HT1080 (cell line): ENCODE measurements around the gene EFNB2. TPM values are rescaled to one million over a fixed set of nuclear protein-coding genes. Genes with fewer than 3 reads are reported as not detected.

Experiments used
- DNase-seq: peaks from one replicate; pipeline ENCODE4 v3.0.0-alpha.2; 2015; ENCODE audit warnings: low read depth
- total RNA-seq: library from RNA; depleted of rRNA; stranded (reverse); fragments of >200 nt; shearing (Covaris generic); gene quantifications from 2 replicates; pipeline ENCODE4 v1.2.3, GENCODE V29; 2014

The EFNB2 gene
- total RNA-seq, 1 experiment from 2014 or later: 22.4 TPM

DNA sequence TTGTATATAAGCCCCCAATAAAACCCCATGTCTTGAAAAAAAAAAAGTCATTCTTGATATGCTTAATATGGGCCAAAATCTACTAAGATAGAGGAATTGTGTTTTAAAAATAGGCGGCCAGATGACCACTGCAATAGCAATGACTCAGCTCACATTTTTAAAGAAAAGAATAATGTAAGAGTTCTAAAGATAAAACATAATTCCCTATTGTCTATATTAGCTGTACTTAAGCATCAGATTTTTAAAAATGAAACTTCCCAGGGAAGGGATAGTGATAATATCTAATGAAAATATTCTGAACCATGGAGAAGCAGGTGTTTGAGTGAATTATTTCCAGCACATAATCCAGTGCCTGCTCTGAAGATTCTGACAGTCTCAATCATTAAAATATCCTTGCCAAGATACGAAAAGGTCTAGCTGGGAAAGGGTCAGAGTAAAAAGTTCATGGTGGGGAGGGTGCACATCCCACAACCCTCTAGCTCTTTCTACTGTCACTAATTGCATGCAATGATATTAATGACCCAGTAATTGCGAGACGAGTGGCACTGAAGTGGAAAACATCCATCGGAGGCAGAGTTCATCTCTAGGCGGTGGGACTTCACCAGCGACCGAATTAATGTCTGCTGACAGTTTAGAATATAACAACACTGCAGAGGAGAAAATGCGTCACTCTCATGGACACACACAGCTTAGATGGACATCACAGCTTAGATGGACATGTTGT lies 31.6 kb downstream of the EFNB2 start:
- no peak for DNase-seq

GRCh38 chr13:106503272-106503671 lies 32.2 kb downstream of the EFNB2 start:
- no peak for DNase-seq

GRCh38 chr13:106500445-106500844 lies 35.0 kb downstream of the EFNB2 start:
- no peak for DNase-seq

DNA sequence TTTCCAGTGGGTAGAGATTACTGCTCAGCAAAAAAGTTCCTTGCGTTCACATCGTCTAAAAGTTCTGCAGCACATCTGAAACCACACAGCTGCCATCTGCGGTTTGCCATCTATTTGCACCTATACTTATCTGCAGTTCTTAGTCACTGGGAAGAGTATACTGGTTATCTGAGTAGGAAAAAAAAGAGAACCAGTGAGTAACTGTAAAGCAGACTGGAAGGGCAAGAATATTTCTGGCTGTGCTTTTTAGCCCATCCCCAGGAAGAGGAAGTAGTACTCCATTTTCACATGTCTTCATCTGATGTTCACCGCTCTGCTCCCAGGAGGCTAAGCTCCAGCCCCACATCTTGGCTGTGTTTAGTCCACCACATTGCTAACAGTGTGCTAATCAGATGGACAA lies 35.6 kb downstream of the EFNB2 start:
- peak; percentile 55 for DNase-seq

GRCh38 chr13:106499113-106499512 lies 36.3 kb downstream of the EFNB2 start:
- no peak for DNase-seq

DNA sequence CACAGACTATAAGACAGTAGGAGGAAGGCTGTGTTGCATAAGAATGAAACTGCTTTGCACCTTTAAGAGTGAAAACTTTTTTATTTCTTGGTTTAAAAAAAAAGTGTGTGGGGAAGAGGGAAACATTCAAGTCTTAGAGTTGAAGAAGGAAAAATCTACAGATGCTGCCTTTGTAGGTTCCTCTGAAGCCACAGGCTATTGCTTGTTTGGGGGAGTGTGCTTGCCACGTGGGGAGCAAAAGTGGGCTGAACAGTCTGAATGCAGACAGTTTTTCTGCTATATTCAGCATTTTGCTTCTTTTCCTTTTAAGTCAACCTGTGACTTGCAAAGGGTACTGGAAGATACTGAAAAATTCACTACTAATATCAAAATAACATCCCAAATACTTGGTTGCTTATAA lies 36.9 kb downstream of the EFNB2 start:
- no peak for DNase-seq

- DNase-seq: no peak
These were observed 37.3 kb downstream of the EFNB2 start for GRCh38 chr13:106498158-106498557.

- DNase-seq: no peak
These were observed 38.4 kb downstream of the EFNB2 start for GRCh38 chr13:106497079-106497478.

GRCh38 chr13:106496072-106496997 lies 39.1 kb downstream of the EFNB2 start:
- DNase-seq: no peak

GRCh38 chr13:106494936-106495335 lies 40.5 kb downstream of the EFNB2 start:
- no peak for DNase-seq

DNA sequence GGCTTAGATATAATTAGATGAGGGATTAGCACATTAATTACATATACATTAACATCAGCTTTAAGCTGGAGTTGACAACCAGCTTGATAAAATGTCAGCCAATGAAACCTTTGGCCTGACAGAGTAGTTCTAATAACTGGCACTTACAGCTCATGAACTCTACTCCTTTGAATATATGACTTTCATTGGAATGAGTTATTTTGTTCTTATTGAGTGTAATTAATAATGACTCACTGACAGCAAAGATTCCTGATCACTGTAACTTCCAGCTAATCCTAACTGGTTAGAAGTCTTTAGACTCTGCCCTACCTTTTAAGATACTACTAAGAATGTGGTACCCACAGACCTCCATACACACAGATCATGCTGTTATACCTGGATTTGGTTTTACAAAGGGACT lies 41.0 kb downstream of the EFNB2 start:
- no peak for DNase-seq

DNA sequence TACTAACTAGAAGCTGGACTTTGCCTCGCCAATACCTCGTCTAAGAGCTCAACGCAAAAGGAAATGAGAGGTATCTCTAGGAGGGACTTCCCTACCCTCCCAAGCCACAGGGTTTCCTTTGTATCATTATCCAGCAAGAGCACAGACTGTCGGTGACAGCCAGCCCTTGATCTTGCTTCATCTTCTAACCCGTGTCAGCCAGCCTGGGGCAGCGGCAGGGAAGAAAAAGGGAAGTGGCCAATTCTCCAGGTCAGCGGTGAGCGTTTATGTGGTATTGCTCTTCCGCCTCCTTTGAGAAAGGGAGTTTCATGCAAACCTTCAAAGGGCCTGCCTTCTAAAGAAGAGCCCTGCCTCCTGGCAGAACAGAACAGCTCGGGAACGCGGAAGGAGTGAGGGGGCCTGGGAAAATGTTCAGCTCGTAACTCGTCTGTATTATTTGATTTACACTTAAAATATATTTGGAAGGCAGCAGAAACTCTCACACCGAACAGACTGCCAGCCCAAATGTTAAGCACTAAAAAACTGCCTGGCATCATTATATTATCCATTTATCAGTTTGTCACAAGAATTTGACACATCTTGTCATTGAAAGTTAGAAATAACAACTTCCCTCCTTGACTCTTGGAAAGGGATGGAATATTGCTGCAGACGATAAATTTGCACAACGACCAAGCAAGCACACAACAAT lies 41.8 kb downstream of the EFNB2 start:
- no peak for DNase-seq

DNA sequence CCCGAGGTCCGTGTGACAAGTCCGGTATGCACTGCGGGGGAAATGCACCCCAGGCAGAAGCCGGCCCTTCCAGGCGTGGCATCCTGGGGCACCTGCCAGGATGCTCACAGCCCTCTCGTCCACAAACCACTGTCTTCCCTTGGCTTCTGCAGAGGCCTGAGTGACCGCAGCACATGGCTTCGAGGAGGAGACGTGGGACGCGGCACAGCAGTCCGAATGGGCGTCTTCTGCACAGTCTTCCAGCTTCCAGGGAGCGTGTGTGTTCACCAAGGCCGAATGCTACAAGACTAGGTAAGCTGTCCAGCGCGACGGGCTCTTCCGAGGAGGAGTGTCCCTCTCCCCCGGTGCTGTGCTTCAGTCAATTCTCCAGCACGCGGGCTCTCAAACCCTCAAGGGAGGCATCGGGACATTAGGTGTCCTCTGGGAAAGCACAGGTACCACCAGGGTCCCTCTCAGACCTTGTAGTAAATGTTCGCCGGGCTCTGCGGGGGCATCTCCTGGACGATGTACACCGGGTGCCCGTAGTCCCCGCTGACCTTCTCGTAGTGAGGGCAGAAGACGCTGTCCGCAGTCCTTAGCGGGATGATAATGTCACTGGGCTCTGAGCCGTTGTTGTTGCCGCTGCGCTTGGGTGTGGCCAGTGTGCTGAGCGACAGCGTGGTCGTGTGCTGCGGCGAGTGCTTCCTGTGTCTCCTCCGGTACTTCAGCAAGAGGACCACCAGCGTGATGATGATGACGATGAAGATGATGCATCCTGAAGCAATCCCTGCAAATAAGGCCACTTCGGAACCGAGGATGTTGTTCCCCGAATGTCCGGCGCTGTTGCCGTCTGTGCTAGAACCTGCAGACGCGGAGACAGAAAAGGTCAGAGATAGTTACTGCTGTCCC lies 42.6 kb downstream of the EFNB2 start:
- no peak for DNase-seq

- no peak for DNase-seq
These were observed 43.4 kb downstream of the EFNB2 start for GRCh38 chr13:106491928-106492587.

DNA sequence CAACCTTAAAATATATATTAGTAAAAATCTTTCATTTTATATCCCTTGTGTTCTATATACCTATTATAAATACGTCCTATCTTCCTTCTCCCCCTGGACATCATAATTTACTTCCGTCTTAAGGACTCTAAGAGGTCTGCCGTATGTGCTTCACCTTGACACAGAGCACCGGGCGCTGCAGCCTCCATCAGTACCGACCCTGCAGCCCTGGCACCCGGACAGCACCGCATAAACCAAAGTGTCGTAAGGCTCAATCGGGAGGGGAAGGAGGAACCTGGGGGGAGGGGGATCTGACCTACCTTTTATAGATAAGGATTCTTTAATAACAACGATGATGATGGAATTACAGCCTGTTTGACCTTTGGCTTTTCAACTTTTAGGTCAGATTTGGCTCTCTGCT lies 44.0 kb downstream of the EFNB2 start:
- DNase-seq: no peak

DNA sequence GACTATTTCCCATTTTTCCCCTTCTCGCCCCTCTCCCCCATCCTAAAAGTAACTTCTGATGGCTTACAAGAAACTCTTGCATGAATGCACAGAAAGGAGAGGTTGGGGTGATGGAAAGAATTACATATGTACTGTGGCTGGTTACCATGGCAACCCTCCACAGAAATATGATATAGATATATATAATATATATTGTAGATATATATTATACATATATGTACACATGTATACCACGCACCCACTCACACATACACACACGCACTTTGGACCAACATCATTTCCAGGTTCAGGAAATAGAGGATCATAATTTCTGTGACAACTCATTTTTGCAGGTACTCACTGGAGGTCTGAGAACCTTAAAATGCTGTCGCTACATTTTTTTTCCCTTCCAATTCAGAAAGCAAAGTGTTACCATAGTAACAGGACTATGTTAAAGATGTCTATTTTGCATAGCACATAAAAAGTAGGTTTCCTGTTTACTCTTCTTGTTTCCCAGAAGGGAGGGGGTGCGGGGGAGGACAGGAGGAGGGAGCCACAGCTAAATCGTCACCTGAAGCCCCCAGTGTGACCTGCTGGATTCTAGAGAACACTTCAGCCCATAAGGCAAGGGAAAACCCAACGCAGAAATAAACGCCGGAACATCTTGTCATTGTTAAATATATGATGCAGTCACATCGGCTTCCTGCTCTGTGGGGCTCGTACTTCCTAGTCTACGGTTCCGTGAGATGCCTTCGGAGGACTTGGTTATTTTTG lies 44.7 kb downstream of the EFNB2 start:
- no peak for DNase-seq

DNA sequence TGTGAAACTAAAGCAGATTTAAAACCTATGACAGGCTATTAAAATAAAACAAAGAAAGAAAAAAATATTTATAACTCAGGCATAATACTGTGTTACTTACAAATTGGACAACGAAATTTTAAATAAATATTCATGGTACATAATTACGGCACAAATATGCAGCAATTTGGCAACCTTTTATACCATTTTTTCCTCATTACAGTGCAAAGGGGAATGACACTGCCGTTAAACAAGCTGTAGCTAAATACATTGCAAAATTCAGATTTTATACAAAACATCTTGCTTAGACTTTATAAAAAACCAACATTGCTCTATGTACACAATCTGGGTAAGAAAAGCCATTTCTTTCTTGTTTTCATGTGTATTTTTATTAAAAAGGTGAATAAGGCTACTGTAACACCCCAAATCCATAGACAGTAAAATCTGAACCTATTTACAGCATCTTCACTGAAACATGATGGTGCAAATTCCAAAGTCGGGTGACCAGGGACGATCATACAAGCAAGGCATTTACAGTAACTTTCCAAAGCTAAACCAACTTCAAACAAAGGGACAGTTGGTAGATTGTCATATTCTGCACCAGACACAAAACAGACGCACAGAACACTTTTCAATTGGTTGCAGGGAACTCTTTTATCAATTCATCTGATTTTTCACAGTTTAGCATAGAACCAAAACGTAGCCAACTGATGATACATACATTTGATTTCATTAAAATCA lies 45.5 kb downstream of the EFNB2 start:
- no peak for DNase-seq

DNA sequence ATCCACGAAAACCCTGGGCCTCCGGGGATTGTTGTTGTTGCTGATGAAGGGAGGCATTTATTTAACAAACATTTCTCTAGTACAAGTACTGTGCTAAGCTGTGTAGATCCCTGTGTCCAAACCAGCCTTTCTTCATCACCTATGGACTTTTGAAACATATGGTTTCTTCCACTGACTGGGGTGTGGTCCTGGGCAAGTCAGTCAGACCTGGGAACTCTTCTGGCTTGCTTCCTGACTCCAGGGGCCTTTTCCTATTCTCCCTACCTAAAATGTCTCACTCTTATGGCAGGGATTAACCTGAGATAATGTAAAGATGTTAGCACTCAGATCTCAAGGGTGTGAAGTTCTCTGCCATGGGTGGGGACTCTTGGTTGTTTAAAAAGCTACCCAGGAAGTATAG lies 46.8 kb downstream of the EFNB2 start:
- DNase-seq: no peak

GRCh38 chr13:106488076-106488475 lies 47.4 kb downstream of the EFNB2 start:
- DNase-seq: no peak
